Stimulated activated CD4-positive, alpha-beta T cell treated with anti-CD3 and anti-CD28 coated beads, Interleukin-15, amount 100 ng/mL, for 48 hours (primary cell): Measurements from ENCODE around the gene CORO2B.

Source experiments
- DNase-seq, 2 donors: peaks; one replicate each; pipeline ENCODE4 v3.0.0-alpha.2; 2020; ENCODE audit warnings: low read depth in 2 of 2

Gene CORO2B

DNA sequence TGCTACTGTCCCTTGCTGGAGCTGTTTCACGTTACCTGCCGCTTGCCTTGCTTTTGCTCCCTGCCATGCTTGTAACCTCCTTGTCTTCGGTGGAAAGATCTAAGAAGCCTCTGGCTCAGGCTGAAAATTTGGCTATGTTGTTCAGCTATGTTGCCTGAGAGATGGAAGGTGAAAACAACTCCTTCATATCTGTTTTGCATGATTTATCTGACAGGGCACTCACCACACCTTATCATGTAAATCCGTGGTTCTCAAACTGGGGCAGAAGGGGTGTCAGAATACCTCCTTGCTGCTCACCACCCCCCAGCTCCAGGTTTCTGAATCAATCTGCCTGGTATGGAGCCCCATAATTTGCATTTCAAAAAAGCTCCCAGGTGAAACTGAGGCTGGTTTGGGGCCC, 6.5 kb upstream of the CORO2B start:
- no peak for DNase-seq

GRCh38 chr15:68572921-68573320, 5.9 kb upstream of the CORO2B start:
- DNase-seq, result no peak

DNA sequence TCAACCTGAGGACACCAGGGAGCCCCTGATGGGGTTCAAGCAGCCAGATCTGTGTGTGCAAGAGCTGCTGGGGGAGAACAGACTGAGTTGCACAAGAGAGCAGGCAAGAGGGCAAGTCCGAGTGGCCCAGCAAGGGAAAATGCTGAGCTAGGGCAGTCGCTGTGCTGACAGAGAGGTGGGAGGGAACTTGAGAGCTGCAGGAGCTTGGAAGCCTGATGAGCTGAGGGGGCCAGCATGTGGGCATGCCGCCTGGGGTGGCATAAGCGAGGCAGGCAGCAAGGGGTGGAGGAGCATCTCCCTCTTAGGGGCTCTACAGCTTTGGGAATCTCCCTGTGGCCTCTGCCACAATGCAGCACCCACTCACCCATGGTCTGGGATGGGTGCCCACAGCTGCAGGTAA, 4.7 kb upstream of the CORO2B start:
- DNase-seq, result no peak

- no peak for DNase-seq
Observed at GRCh38 chr15:68574629-68575028, 4.2 kb upstream of the CORO2B start.

- DNase-seq, result no peak
Observed at GRCh38 chr15:68576235-68576892, 2.4 kb upstream of the CORO2B start.

- DNase-seq, result peak in 1 of 2 donors; percentile 24
Observed at GRCh38 chr15:68578175-68578979, 416 bp upstream of the CORO2B start.

DNA sequence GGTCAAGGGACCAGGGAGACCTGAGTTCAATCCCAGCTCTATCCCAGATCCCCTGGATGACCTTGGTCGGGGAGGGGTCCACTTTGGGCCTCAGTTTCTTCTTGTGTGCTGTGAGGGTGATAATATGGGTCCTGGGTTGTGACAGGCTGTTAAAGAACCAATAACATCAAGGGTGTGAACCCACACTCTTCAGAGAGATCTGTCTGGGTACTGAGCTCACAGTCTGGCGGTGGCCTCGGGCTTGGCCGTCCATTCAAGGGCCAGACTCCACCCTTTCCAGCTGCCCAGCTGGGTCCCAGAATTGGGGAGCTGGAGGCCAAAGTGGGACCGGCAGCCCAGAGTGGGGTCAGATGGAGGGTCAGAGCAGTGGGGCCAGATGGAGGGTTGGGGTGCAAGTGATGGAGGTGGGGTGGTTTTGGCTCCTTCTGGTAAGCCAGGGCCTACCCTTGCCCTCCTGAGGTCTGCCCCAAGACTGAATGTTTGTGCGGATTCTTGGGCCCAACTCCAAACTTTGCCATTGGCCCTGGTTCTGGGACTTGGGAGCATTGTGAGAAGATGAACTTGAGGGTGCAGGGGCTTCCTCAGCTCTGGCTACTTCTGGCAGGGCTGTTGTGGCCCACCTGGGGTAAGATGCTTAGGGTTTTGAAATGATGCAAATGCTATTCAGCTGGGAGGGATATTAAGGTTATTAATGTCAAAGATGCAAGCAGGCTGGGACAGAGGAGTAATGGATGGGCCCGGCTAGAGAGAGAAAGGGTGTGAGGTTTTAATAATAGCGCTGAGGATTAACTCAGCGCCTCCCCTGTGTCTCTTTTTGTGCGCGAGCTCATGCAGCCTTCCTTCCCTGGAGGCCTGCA, 1.5 kb downstream of the CORO2B start:
- no peak for DNase-seq

DNA sequence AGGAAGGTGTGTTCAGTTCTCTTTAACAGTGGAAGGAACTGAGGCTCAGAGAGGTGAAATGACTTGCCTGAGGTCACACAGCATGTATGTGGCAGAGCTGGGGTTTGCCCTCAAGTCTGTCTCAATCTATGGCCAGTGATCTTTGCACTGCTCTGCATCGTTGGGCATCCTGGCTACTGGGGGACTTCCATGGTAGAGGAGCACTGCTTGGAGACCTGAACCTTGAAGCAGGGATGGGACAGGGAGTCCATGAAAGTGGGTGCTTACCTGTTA, 2.0 kb downstream of the CORO2B start:
- no peak for DNase-seq

DNA sequence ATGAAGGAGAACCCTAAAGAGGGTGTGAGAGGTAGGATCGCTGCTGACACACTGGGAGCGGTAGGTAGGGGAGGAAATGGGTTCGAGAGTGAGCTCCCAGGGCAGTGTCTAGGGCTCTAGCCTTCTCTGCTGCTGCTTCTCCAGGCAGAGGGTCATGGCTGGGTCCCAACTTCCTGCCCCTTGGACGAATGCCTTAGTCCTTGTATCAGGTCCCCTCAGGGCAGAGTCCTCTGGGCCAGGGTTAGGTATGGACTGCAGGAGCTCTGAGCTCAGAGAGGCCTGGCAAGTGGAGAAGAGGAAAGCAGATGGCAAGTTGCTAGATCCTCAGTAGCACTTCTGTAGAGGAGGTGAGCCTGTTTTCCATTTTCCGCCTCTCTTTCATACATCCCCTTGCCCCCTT, 2.9 kb downstream of the CORO2B start:
- DNase-seq, result no peak

- no peak for DNase-seq
Observed at GRCh38 chr15:68582236-68582635, 3.4 kb downstream of the CORO2B start.

DNA sequence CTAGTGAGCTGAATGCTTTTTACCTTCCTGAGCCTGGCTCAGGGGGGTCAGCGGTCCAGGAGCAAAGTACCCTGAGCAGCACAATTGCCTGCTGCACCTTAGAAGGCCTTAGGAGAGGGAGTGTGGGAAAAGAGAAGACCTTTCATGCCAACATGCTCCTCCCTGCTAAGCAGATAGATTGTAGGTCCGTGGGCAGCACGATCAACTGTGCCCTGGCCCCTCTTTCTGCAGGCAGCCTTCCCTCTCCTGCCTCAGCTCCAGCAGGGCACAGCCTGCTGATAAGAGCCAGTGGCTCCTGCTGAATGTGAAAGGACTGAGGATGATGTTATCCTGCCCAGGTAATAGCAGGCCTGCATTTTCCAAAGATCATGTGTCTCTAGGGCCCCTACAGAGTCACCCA, 4.1 kb downstream of the CORO2B start:
- no peak for DNase-seq

DNA sequence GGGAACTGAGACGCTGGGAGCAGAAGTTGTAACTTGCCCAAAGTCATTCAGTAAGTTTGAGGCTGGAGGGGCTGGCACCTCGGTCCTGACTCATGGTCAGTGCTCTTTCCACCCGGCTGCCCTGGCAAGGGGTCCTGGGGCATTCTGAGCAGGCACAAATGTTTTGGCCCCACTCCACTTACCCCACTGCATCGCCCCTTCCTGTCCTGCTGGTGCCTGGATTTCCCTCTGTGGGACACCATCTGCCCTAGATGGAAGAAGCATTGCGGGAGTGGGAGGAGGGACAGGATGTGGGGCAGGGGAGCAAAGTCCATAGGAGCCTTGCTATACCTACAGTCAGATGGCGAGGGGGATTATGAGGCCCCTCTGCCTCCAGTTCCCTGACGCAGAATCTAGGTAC, 4.5 kb downstream of the CORO2B start:
- DNase-seq, result no peak

- no peak for DNase-seq
Observed at GRCh38 chr15:68583936-68584755, 5.4 kb downstream of the CORO2B start.

DNA sequence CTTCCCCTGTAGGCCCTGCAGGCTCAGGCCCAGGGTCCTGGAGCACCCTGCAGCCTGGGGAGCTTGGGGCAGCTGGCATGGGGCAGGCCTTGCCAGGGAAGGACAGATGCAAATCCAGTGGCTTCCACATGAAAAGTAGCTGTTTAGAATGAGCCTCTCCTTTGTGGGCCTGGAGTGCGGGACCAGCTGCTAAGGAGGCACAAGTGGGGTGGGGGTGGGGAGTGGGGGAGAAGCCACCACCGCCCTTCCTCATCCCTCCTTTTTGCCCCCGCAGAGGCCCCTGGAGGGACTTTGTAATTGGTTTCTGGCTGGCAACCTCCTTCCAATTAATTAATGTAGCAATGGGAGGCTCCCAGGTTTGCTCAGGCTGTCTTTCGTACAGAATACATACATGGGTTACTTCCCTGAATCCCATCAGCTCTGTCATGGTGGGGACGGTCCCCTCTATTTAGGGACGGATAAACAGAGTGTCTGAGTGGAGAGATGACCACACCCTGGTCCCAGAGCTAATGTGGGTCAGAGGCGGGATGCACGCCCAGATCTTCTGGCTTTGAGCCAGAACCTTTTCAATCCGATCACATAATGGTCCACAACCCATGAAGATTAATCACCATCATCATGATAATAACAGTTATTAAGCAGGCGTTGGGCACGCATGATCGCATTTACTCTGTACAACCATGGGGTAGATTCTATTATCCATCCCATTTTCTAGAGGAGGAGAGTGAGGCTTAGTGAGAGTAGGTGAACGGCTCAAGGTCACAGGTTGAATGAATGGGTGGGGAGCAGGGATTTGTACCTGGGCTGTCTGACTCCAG, 6.2 kb downstream of the CORO2B start:
- DNase-seq, result no peak

GRCh38 chr15:68585574-68586273, 6.9 kb downstream of the CORO2B start:
- DNase-seq, result no peak

DNA sequence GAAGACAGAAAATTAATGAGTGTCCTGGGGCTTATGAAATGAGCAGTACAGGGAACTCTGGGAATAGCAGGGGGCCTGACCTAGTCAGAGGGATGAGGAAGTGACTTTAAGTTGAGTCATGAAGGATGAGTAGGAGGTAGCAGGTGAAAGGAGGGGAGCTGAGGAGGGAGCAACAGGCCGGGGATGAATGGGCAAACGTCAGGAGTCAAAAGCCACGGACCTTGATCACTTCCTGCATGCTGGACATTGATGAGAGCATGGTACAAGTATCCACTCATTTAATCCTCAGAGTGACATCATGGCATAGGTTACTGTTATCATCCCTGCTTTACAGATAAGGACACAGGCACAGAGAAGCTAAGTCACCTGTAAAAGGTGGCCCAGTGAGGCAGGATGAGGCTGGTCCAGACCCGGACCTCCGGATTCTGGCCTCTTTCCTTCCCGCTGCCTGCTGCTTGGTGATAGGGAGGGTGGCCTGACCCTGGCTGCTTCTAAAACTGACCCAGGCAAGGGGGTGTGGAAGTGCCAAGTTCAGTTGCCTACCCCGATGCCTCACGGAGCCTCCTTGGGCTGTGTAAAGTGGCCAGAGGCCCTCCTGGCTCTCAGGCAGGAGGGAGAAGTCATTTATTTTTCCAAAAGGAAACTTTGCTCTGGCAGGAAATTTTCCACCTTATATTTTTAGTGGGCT, 7.6 kb downstream of the CORO2B start:
- DNase-seq, result no peak

DNA sequence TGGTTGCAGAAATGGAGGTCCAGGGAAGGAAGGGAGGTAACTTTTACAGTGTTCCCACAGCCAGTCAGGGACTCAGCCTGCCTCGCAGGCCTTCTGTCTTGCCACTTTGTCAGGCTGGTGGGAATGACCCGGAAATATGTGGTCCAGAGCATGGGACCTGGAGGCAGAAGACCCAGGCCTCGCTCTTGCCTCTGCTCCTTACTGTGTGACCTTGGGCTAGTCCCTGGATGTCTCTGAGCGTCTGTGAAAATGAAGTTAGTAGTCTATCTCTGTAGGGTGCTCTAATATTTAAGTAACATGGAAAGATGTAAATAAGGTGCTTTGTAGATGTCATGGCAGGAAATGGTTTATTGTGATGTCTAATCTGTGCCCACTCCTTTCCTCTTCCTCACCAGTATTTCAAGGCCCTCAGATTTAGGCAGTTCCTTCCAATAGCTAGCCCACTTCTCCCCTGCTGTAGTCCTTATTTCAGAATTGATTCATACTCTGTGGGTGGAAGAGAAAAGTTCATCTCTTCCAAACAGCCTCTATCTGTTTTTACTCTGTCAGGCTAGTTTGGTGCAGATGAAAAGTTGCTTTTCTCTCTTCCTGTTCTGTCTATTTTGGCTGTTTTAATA, 9.1 kb downstream of the CORO2B start:
- DNase-seq, result no peak

- no peak for DNase-seq
Observed at GRCh38 chr15:68589053-68589452, 10.3 kb downstream of the CORO2B start.
